Right cardiac atrium (tissue), 5 donors: ENCODE results near the gene BNIPL. TPM values are rescaled to one million over a fixed set of nuclear protein-coding genes. Genes with fewer than 3 reads are reported as not detected.

Experiments used
- ATAC-seq, 2 donors: fragments of 200-7000 bp; cut with Tn5 transposase; one replicate each; pipeline versions ENCODE4 v1.8.0 to v1.9.1; 2020; ENCODE audit warnings: moderate library complexity in 2 of 2, mild to moderate bottlenecking in 1 of 2
- DNase-seq, 3 donors: peaks; one replicate each; pipeline ENCODE4 v3.0.0-alpha.2; 2020
- H3K27ac ChIP-seq: one replicate; pipeline ENCODE4 v1.5.1; 2013; ENCODE audit warnings: mild to moderate bottlenecking, low read length, control low read depth, moderate library complexity
- H3K27me3 ChIP-seq: one replicate; pipeline ENCODE4 v1.6.1; 2013; ENCODE audit not compliant: control insufficient read depth, insufficient read depth
- H3K4me1 ChIP-seq: one replicate; pipeline ENCODE4 v1.6.1; 2013; ENCODE audit warnings: low read length; ENCODE audit not compliant: control insufficient read depth, insufficient read depth
- H3K4me3 ChIP-seq: one replicate; pipeline ENCODE4 v1.5.1; 2013; ENCODE audit warnings: low read length, control low read depth
- H3K9me3 ChIP-seq: one replicate; pipeline ENCODE4 v1.6.1; 2013; ENCODE audit warnings: low read length; ENCODE audit not compliant: control insufficient read depth
- WGBS: extraction: QIAGEN DNeasy Blood & Tissue Kit; methylation state at CpG from one replicate; pipeline ENCODE4 v1.1.7; 2013; 5-methylcytosine and 5-hydroxymethylcytosine counted together
- intact Hi-C, 4 donors: fragments of 100-400 bp; cut with DNase I; formaldehyde crosslinking; loops; one replicate each; pipeline versions ENCODE4 v1.11.0 to v1.14.0; 2022 to 2023
- polyA plus RNA-seq: library from polyadenylated mRNA; stranded (reverse); fragments of 200-250 nt; gene quantifications from one replicate; pipeline ENCODE4 v1.2.3, GENCODE V29; 2013
- total RNA-seq, 4 donors: library from RNA; stranded (reverse); fragmentation: NEBNext Ultra II Directional; extraction: Animal tissue kit (Norgen Biotek cat#: 25700); gene quantifications; one replicate each; pipeline ENCODE4 v1.2.1, GENCODE V29; 2021
- donor health status: healthy with polysubstance abuse.
- donor health status: DM: no; HTN: yes; CAD: no.
- donor health status: DM: no; HTN: no; CAD: no.
- donor health status: DM: no; HTN: yes; CAD: no; lungs with severe emphysema.
- donor health status: DM: yes; HTN: yes; CAD: no.

Gene BNIPL
- total and polyA plus RNA-seq, 5 donors: 0.23 to 0.71 (median 0.41) TPM

GRCh38 chr1:151056149-151056548 lies 19.8 kb downstream of the BNIPL start:
- WGBS: 48% methylated on average over 2 of the region's 2 CpGs
- DNase-seq (no peak), ATAC-seq (no peak)
- intact Hi-C loops: loop anchor here in 1 of 4 donors (10.0 kb wide), 1 partner anchor 51 kb away; the partner anchor contains the start of genes MINDY1 and PRUNE1
- no peaks in the 10 kb centered on the region for H3K9me3 ChIP-seq
- no peak overlapping the region for H3K4me3 ChIP-seq
- H3K27ac ChIP-seq: peak overlapping the region; percentile 16
- no peaks in the 10 kb centered on the region for H3K27me3 ChIP-seq
- peaks cover 12% of the 10 kb centered on the region for H3K4me1 ChIP-seq

- intact Hi-C loops: loop anchor here in 1 of 4 donors (10.0 kb wide), 1 partner anchor 54 kb away; the partner anchor contains the start of genes MINDY1 and PRUNE1
Measured at GRCh38 chr1:151058692-151059091, 22.3 kb downstream of the BNIPL start.

GRCh38 chr1:151059109-151060006 lies 23.0 kb downstream of the BNIPL start, which contains the start of gene CDC42SE1:
Gene CDC42SE1 (minus strand): TSS chr1:151059622. CDS start chr1:151055730, 3,892 bp downstream.
- peak within 1 kb of the TSS; percentile 84 for H3K4me3 ChIP-seq
- no peaks in the 10 kb centered on the region for H3K9me3 ChIP-seq
- WGBS: under 1% methylated on average over 58 of the region's 58 CpGs
- no peaks in the 10 kb centered on the region for H3K27me3 ChIP-seq
- intact Hi-C loops: loop anchor here in 1 of 4 donors (10.0 kb wide), 1 partner anchor 55 kb away; the partner anchor contains the start of genes MINDY1 and PRUNE1
- ATAC-seq (peak; percentile 94), DNase-seq (peak; percentile 89 to 95 (median 94))
- peaks cover 12% of the 10 kb centered on the region for H3K4me1 ChIP-seq
- peak within 1 kb of the TSS; percentile 86 for H3K27ac ChIP-seq

More at GRCh38 chr1:151058692-151059091, 22.3 kb downstream of the BNIPL start:
- DNase-seq (peak; percentile 28 to 66 (median 63)), ATAC-seq (peak; percentile 1 to 3)
- Histone ChIP-seq H3K9me3 (no peaks in the 10 kb centered on the region), H3K4me1 (peaks cover 12% of the 10 kb centered on the region), H3K27ac (peak overlapping the region; percentile 86), H3K27me3 (no peaks in the 10 kb centered on the region), H3K4me3 (peak overlapping the region; percentile 84)
- WGBS: under 1% methylated on average over 10 of the region's 10 CpGs

GRCh38 chr1:151060007-151060656 lies 23.7 kb downstream of the BNIPL start, which contains the start of gene MLLT11:
Gene MLLT11 (plus strand): TSS chr1:151060397. CDS start chr1:151067225, 6,828 bp downstream.
- Histone ChIP-seq H3K27me3 (no peaks in the 10 kb centered on the region), H3K27ac (peak within 1 kb of the TSS; percentile 86), H3K9me3 (no peaks in the 10 kb centered on the region), H3K4me1 (peaks cover 12% of the 10 kb centered on the region), H3K4me3 (peak within 1 kb of the TSS; percentile 84)
- peak; percentile 49 to 50 for ATAC-seq
- intact Hi-C loops: no loop called here
- DNase-seq: peak; percentile 69 to 78 (median 74)
- WGBS: 1% methylated on average over 15 of the region's 15 CpGs

GRCh38 chr1:151060657-151061421 lies 24.5 kb downstream of the BNIPL start:
- Histone ChIP-seq H3K4me1 (peaks cover 9% of the 10 kb centered on the region), H3K4me3 (peak overlapping the region; percentile 84), H3K27me3 (no peaks in the 10 kb centered on the region), H3K9me3 (no peaks in the 10 kb centered on the region), H3K27ac (peak overlapping the region; percentile 65)
- intact Hi-C loops: no loop called here
- ATAC-seq (no peak), DNase-seq (no peak)
- 49% methylated on average over 4 of the region's 4 CpGs for WGBS

- Histone ChIP-seq H3K9me3 (no peaks in the 10 kb centered on the region), H3K4me3 (no peak overlapping the region), H3K27me3 (no peaks in the 10 kb centered on the region), H3K4me1 (peaks cover 6% of the 10 kb centered on the region), H3K27ac (no peak overlapping the region)
- 78% methylated on average over 2 of the region's 2 CpGs for WGBS
- no peak for ATAC-seq
- intact Hi-C loops: no loop called here
- no peak for DNase-seq
Measured at GRCh38 chr1:151061704-151062103, 25.3 kb downstream of the BNIPL start.

- no peak overlapping the region for H3K27ac ChIP-seq
- H3K4me3 ChIP-seq: no peak overlapping the region
- DNase-seq: no peak
- ATAC-seq: no peak
- 57% methylated on average over 3 of the region's 3 CpGs for WGBS
- no peaks in the 10 kb centered on the region for H3K27me3 ChIP-seq
- intact Hi-C loops: no loop called here
- H3K4me1 ChIP-seq: peaks cover 1% of the 10 kb centered on the region
- H3K9me3 ChIP-seq: no peaks in the 10 kb centered on the region
Measured at GRCh38 chr1:151062741-151063371, 26.5 kb downstream of the BNIPL start.

GRCh38 chr1:151065089-151065645 lies 28.8 kb downstream of the BNIPL start:
- Histone ChIP-seq H3K27ac (no peak overlapping the region), H3K27me3 (no peaks in the 10 kb centered on the region), H3K9me3 (no peaks in the 10 kb centered on the region), H3K4me3 (no peak overlapping the region), H3K4me1 (no peaks in the 10 kb centered on the region)
- intact Hi-C loops: no loop called here
- DNase-seq (no peak), ATAC-seq (no peak)

- WGBS: 86% methylated on average over 4 of the region's 4 CpGs
- DNase-seq (no peak), ATAC-seq (no peak)
- intact Hi-C loops: no loop called here
- Histone ChIP-seq H3K4me1 (no peaks in the 10 kb centered on the region), H3K27ac (no peak overlapping the region), H3K27me3 (no peaks in the 10 kb centered on the region), H3K4me3 (no peak overlapping the region), H3K9me3 (no peaks in the 10 kb centered on the region)
Measured at GRCh38 chr1:151067185-151067584, 30.8 kb downstream of the BNIPL start.

- Histone ChIP-seq H3K9me3 (no peaks in the 10 kb centered on the region), H3K27me3 (no peaks in the 10 kb centered on the region), H3K27ac (peak overlapping the region; percentile 60), H3K4me1 (no peaks in the 10 kb centered on the region), H3K4me3 (no peak overlapping the region)
- 80% methylated on average over 5 of the region's 5 CpGs for WGBS
- DNase-seq: no peak
- intact Hi-C loops: no loop called here
- ATAC-seq: no peak
Measured at GRCh38 chr1:151069103-151069486, 32.7 kb downstream of the BNIPL start.
